Vagina (tissue), 2 donors: ENCODE data around the gene VWA1.

Source experiments
- POLR2A ChIP-seq, 2 donors: fragments of 450-650 bp; IDR thresholded peaks; one replicate each; pipeline ENCODE4 v1.6.1; 2017; ENCODE audit warnings: antibody characterized with exemption in 2 of 2, mild to moderate bottlenecking in 2 of 2, moderate library complexity in 2 of 2
- TF ChIP-seq, protein P1 (sequence below), 3 experiments: fragments of 450-650 bp in 2 of 3; fragments of 200-600 bp in 1 of 3; sonication (generic) in 1 of 3; IDR thresholded peaks; one replicate each; pipeline ENCODE4 v1.5.1; 2017 to 2019; ENCODE audit warnings: antibody characterized with exemption in 3 of 3, mild to moderate bottlenecking in 2 of 3, moderate library complexity in 2 of 3

DNA sequence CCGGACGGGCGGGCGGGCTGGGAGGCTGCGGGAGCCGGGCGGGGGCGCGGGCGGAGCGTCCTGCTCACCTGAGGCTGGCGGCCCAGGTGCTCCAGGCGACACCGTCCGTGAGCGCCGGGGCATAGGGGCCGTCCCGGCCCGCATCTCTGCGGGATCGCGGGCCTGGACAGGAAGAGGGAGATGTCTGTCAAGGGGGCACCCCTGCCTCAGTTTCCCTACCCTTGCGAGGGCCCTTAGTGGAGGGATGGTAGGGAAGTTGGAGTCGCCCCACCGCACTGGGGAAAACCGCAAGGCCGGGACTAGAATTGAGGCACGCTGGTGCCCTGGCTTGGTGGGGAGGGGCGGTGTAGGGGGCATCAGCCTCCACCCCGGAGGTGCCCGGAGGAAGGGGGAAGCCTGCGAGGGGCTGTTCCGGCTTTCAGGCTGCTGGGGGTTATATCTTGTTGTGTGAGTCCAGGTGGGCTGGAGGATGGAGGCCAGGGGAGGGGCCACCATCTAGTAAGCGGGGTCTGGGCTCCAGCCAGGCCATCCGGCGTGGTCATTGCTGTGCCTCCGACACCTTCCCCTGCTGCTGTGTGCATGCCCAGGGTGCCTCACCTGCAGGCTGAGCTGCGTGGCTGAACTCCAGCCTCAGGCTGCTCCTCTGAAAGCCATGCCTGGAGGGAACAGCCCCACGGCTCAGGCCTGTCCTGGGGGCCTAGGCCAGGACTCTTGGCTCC is 580 bp downstream of the VWA1 start:
- TF ChIP-seq, protein P1, sequence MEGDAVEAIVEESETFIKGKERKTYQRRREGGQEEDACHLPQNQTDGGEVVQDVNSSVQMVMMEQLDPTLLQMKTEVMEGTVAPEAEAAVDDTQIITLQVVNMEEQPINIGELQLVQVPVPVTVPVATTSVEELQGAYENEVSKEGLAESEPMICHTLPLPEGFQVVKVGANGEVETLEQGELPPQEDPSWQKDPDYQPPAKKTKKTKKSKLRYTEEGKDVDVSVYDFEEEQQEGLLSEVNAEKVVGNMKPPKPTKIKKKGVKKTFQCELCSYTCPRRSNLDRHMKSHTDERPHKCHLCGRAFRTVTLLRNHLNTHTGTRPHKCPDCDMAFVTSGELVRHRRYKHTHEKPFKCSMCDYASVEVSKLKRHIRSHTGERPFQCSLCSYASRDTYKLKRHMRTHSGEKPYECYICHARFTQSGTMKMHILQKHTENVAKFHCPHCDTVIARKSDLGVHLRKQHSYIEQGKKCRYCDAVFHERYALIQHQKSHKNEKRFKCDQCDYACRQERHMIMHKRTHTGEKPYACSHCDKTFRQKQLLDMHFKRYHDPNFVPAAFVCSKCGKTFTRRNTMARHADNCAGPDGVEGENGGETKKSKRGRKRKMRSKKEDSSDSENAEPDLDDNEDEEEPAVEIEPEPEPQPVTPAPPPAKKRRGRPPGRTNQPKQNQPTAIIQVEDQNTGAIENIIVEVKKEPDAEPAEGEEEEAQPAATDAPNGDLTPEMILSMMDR (IDR thresholded peaks at IDR 0.05): no peak
- TF ChIP-seq POLR2A (IDR thresholded peaks at IDR 0.05): no peak
